Left ventricle myocardium inferior (tissue), 1 donor: ENCODE measurements around the gene TRIOBP. TPM values are rescaled to one million over a fixed set of nuclear protein-coding genes. Genes with fewer than 3 reads are reported as not detected.

ENCODE experiments used
- DNase-seq: peaks from one replicate; pipeline ENCODE4 v3.0.0-alpha.2; 2020
- H3K27ac ChIP-seq: fragments of 200-600 bp; replicated peaks from 2 replicates; pipeline ENCODE4 v1.8.0; 2021
- H3K27me3 ChIP-seq: fragments of 200-600 bp; 2 replicates; pipeline ENCODE4 v1.8.0; 2021; ENCODE audit warnings: low read depth
- H3K36me3 ChIP-seq: fragments of 200-600 bp; 2 replicates; pipeline ENCODE4 v1.8.0; 2021
- H3K4me1 ChIP-seq: fragments of 200-600 bp; 2 replicates; pipeline ENCODE4 v1.8.0; 2021
- H3K4me3 ChIP-seq: fragments of 200-600 bp; 2 replicates; pipeline ENCODE4 v1.8.0; 2021; ENCODE audit warnings: mild to moderate bottlenecking, moderate library complexity
- H3K9me3 ChIP-seq: fragments of 200-600 bp; replicated peaks from 2 replicates; pipeline ENCODE4 v1.8.0; 2021
- intact Hi-C: fragments of 100-400 bp; cut with micrococcal nuclease; formaldehyde crosslinking; loops from one replicate; pipeline ENCODE4 v1.11.0; 2022
- total RNA-seq: library from RNA; stranded (reverse); fragmentation: NEBNext Ultra II Directional; extraction: Animal tissue kit (Norgen Biotek cat#: 25700); gene quantifications from one replicate; pipeline ENCODE4 v1.2.1, GENCODE V29; 2021
- TF ChIP-seq, protein P1 (sequence below): fragments of 200-600 bp; IDR thresholded peaks from 2 replicates; pipeline ENCODE4 v1.8.0; 2021; ENCODE audit warnings: antibody characterized with exemption, mild to moderate bottlenecking, borderline replicate concordance
- donor health status: DM: no; HTN: yes; CAD: no; lungs with severe emphysema.

TRIOBP gene
- total RNA-seq, 1 donor from 2014 or later, result 86.5 TPM

DNA sequence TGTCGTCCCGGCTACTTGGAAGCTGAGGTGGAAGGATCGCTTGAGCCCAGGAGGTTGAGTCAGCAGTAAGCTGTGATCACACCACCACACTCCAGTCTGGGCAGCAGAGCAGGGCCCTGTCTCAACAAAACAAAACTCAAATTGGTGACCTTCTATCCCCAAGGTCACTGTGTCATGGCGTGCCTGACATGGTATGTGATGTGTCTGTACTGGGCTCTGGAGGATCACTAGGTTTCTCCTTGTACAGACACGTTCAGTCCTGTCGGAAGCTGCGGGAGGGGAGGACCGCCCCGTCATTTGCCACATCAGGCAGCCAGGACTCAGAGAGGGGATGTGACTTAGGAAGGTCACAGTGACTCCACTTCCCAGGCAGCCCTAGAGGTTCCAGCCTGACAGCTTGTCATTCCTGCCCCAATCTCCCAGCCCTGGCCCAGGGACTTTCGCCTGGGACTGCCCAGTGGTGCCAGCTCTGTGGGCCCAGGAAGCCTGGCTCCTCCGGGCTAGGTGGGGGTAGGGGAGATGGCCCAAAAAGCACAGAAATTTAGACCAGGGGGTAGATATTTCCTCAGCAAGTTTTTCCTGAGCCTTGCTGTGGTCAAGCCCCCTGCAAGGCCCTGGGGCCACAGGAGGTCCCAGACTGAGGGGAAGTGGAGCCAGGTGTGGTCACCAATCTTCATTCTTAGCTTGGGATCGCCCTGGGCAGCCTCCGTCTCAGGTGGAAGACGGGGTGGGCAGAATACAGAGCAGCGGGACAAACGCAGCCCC lies 53.2 kb downstream of the TRIOBP start:
- intact Hi-C loops, result no loop called here
- TF ChIP-seq, protein P1, sequence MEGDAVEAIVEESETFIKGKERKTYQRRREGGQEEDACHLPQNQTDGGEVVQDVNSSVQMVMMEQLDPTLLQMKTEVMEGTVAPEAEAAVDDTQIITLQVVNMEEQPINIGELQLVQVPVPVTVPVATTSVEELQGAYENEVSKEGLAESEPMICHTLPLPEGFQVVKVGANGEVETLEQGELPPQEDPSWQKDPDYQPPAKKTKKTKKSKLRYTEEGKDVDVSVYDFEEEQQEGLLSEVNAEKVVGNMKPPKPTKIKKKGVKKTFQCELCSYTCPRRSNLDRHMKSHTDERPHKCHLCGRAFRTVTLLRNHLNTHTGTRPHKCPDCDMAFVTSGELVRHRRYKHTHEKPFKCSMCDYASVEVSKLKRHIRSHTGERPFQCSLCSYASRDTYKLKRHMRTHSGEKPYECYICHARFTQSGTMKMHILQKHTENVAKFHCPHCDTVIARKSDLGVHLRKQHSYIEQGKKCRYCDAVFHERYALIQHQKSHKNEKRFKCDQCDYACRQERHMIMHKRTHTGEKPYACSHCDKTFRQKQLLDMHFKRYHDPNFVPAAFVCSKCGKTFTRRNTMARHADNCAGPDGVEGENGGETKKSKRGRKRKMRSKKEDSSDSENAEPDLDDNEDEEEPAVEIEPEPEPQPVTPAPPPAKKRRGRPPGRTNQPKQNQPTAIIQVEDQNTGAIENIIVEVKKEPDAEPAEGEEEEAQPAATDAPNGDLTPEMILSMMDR, result no peak
- H3K36me3 ChIP-seq, result peaks cover 8% of the 10 kb centered on the region
- peak overlapping the region; percentile 100 for H3K27ac ChIP-seq
- peak overlapping the region; percentile 44 for H3K4me3 ChIP-seq
- H3K9me3 ChIP-seq, result no peaks in the 10 kb centered on the region
- H3K27me3 ChIP-seq, result no peaks in the 10 kb centered on the region
- DNase-seq, result peak; percentile 46
- peaks cover 96% of the 10 kb centered on the region for H3K4me1 ChIP-seq

DNA sequence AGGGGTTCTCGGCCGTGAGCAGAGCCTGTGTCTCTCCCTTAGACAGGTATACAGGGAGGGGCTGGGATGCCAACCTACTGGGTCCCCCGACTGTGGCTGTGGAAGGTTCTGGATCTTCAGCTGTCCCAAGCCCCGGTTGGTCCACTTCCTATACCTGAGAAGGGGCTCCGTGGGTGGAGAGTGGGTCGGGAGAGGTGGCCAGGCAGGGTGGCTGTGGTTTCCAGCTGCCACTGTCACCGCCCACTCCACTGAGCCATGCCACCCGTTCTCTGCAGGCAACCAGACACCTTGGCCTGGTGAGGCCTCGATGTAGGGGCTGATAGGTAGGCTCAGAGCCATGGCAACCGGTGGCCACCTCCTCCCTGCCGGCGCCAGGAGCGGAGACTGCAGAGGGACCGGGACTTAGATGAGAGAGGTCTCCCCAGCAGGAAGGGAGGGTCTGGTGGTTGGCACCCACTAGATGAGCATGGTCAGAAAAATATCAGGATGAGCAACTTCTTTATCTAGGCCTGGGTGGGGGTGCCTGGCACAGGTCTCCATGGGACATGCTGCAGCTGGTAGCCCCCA lies 53.8 kb downstream of the TRIOBP start:
- intact Hi-C loops, result no loop called here
- no peak for DNase-seq

DNA sequence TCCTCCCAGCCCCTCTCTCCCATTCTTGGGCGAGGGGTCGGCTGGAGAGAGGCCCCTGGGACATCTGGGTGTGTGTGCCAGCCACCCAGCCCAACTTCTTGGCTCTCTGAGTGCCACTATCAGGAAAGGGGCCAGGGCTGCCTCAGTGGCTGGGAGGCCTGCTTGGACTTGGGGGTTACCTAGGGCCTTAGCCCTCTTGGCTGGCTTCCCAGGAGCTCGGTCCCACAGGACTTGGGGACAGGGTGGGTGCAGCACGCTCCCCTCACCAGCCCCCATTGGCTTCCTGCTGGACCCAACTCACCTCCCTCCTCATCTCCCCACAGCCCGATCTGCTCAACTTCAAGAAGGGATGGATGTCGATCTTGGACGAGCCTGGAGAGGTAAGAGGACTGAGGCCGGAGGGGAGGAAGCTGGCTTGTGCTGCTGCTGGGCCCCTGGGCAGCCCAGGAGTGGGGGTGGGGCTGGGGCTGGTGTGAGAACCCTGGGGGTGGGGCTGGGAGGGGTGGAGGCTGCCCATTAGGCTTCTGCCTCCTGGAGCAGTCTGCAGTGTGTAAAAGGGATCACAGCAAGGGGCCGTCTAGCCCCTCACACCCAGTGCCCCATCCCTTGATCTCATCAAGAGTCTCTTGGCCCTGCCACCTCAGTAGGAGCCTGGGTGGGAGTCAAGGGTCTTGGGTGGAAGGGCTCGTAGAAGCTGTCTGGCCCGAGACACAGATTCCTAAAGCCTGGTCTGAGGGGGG lies 54.8 kb downstream of the TRIOBP start:
- intact Hi-C loops, result no loop called here
- Histone ChIP-seq H3K36me3 (peaks cover 24% of the 10 kb centered on the region), H3K4me1 (peaks cover 89% of the 10 kb centered on the region), H3K9me3 (no peaks in the 10 kb centered on the region), H3K27ac (peak overlapping the region; percentile 100), H3K4me3 (peak overlapping the region; percentile 44), H3K27me3 (no peaks in the 10 kb centered on the region)
- DNase-seq, result no peak
- TF ChIP-seq, protein P1, result no peak

More for the DNA sequence above, 53.8 kb downstream of the TRIOBP start:
- Histone ChIP-seq H3K4me3 (peak overlapping the region; percentile 44), H3K4me1 (peaks cover 94% of the 10 kb centered on the region), H3K36me3 (peaks cover 15% of the 10 kb centered on the region), H3K9me3 (no peaks in the 10 kb centered on the region), H3K27ac (peak overlapping the region; percentile 100), H3K27me3 (no peaks in the 10 kb centered on the region)
- TF ChIP-seq, protein P1, result no peak

DNA sequence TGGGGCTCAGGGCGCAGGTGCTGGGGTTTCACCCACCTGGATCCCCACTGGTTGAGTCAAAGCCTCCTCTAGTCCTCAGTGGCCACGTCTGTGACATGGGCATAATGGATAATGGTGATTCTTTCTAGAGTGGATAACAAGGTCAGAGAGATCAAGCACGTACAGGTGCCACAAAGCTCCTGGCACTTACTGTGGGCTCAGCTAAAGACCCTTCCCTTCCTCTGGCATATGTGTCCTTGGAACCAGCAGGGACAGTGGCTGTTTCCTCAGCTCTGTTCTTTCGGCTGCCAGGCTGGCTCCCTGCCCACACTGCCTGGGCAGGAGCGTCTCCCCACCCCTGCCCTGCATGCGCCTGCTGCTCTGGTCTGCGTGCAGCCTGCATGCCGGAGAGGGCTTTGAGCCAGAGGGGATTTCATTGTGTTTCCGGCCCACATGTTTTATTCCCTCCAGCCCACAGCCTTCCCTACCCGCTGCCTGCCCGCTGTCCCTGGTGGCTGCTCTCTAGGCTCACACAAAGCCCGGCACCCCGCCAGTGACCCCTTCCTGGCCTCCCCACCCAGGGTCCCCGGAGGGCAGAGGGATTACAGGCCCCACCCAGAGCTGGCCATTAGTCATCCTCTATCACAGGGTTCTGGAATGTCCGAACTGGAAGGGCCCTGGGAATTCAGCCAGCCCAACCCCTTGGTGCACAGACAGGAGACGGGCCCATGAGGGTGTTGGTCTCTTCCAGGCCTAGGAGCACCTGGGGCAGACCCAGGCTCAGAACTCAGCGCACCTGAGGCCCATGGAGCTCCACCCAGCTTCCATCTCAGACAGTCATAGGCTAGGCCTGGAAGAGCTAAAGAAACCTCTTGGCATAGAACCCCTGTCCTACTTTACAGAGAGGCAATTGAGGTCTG lies 55.6 kb downstream of the TRIOBP start:
- Histone ChIP-seq H3K27me3 (no peaks in the 10 kb centered on the region), H3K36me3 (peaks cover 32% of the 10 kb centered on the region), H3K4me3 (peak overlapping the region; percentile 44), H3K9me3 (no peaks in the 10 kb centered on the region), H3K27ac (peak overlapping the region; percentile 100), H3K4me1 (peaks cover 82% of the 10 kb centered on the region)
- intact Hi-C loops, result no loop called here
- TF ChIP-seq, protein P1, result peak; percentile 46
- peak; percentile 95 for DNase-seq

DNA sequence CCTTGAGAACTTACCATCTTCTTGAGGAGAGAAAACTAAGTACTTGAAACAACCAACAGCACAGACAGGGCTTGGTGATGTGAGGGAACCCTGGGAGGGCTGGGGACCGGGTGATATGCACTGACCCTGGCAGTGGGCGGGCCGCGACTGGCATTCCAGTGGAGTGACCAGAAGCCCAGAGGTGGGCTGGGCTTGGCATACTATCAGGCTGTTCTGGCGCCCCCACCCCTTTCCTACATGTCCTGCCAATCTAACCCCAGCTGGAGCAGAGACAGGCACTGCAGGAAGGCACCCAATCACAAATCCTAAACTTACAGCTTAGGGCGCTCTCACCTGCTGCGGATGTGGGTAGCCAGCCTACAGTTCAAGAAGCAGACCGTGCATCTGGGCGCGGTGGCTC lies 56.9 kb downstream of the TRIOBP start:
- Histone ChIP-seq H3K27me3 (no peaks in the 10 kb centered on the region), H3K27ac (peak overlapping the region; percentile 100), H3K4me1 (peaks cover 81% of the 10 kb centered on the region), H3K9me3 (no peaks in the 10 kb centered on the region), H3K4me3 (no peak overlapping the region), H3K36me3 (peaks cover 45% of the 10 kb centered on the region)
- TF ChIP-seq, protein P1, result no peak
- intact Hi-C loops, result no loop called here
- peak; percentile 44 for DNase-seq
